ENCODE results near the gene CSF2RB. TPM values are rescaled to one million over a fixed set of nuclear protein-coding genes. Genes with fewer than 3 reads are reported as not detected.

CSF2RB gene
- total RNA-seq, 1 experiment from 2014 or later = not detected

DNA sequence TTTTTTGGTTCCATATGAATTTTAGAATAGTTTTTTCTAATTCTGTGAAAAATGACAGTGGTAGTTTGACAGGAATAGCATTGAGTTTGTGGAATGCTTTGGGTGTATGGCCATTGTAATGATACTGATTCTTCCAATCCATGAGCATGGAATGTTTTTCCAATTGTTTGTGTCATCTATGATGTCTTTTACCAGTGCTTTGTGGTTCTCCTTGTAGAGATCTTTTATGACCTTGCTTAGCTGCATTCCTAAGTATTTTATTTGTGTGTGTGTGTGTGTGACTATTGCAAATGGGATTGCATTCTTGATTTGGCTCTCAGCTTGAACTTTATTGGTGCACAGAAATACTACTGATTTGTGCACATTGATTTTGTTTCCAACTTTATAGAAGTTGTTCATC is 3.0 kb upstream of the CSF2RB start:
- intact Hi-C loops (cut with micrococcal nuclease; ENCODE audit: unreplicated experiment) = loop anchor here (5.0 kb wide), 1 partner anchor 38 kb away; no protein-coding TSS in a partner anchor
- CTCF ChIA-PET = interaction anchor here (0.6 kb wide), 1 partner anchor 21 kb away, joined by 3 read pairs; no protein-coding TSS in a partner anchor

DNA sequence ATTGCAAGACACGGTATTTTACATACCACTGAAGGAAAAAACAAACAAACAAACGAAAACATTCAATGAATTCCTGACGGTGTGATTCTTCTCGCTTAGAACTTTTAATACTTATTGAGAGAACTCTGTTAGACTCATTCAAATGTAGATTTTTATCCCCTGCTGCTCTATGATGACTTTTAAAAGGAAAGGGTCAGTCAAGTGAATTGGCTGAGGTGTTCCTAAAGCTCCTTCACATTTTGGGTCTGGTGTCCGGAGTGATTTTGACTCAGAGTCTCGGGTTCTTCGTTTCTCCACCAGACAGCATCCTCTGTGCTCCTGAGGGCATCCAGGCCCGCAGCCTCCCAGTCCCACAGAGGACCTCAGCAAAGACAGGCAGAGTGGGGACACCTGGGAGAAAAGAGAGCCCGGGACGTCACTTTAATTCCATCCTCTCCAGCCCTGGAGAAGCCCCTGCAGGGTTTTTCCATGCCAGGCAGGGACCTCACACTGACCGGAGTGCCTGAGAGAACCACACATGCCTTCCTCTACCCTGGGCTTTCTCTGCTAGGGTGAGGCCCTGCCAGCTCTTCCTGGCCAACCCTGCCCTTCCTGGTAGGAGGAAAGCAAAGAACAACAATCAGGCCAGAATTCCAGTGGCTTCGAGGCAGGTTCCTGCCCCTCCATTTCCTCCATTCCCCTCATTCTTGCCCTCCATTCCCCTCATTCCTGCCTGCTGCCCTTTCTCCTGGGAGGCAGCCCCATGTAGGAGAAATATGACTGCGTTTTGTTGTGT is 1.4 kb upstream of the CSF2RB start:
- H3K36me3 ChIP-seq (ENCODE audit: low read depth) = no peaks in the 10 kb centered on the region
- ChIA-PET POLR2A (ENCODE audit: unreplicated experiment) (no interaction called here), CTCF (no interaction called here)
- no peaks in the 10 kb centered on the region for H3K9me2 ChIP-seq (ENCODE audit: insufficient read depth)
- H3K4me1 ChIP-seq (replicated peaks; ENCODE audit: insufficient read depth) = 0 out of 2 replicates have a peak, but pooled peaks cover 20% of the 10 kb centered on the region
- H3F3A ChIP-seq (ENCODE audit: insufficient read depth, low read depth) = no peaks in the 10 kb centered on the region
- no peaks in the 10 kb centered on the region for H3K27me3 ChIP-seq (ENCODE audit: insufficient read depth, low read depth)
- H3K4me3 ChIP-seq = no peak overlapping the region
- no TSS peak for BruUV-seq (replicated peaks)
- H2AFZ ChIP-seq = no peak overlapping the region
- H4K20me1 ChIP-seq (ENCODE audit: insufficient read depth) = no peaks in the 10 kb centered on the region
- TF ChIP-seq EZH2 (IDR thresholded peaks at IDR 0.05; ENCODE audit: low read depth) = no peak
- TF ChIP-seq, protein P1, sequence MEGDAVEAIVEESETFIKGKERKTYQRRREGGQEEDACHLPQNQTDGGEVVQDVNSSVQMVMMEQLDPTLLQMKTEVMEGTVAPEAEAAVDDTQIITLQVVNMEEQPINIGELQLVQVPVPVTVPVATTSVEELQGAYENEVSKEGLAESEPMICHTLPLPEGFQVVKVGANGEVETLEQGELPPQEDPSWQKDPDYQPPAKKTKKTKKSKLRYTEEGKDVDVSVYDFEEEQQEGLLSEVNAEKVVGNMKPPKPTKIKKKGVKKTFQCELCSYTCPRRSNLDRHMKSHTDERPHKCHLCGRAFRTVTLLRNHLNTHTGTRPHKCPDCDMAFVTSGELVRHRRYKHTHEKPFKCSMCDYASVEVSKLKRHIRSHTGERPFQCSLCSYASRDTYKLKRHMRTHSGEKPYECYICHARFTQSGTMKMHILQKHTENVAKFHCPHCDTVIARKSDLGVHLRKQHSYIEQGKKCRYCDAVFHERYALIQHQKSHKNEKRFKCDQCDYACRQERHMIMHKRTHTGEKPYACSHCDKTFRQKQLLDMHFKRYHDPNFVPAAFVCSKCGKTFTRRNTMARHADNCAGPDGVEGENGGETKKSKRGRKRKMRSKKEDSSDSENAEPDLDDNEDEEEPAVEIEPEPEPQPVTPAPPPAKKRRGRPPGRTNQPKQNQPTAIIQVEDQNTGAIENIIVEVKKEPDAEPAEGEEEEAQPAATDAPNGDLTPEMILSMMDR (conservative IDR thresholded peaks at IDR 0.05) = no peak
- no peaks in the 10 kb centered on the region for H3K79me2 ChIP-seq (ENCODE audit: low read depth)
- intact Hi-C loops (cut with micrococcal nuclease; ENCODE audit: unreplicated experiment) = loop anchor here (5.0 kb wide), 1 partner anchor 40 kb away; no protein-coding TSS in a partner anchor
- H3K4me2 ChIP-seq = no peak overlapping the region
- no peak overlapping the region for H3K27ac ChIP-seq
- DNase-seq = peak in 1 of 2 experiments; percentile 57
- H3K9me3 ChIP-seq (ENCODE audit: insufficient read depth, low read depth) = no peaks in the 10 kb centered on the region

More for the DNA sequence above, 3.0 kb upstream of the CSF2RB start:
- Histone ChIP-seq H3K4me1 (replicated peaks; ENCODE audit: insufficient read depth) (0 out of 2 replicates have a peak, but pooled peaks cover 20% of the 10 kb centered on the region), H4K20me1 (ENCODE audit: insufficient read depth) (no peaks in the 10 kb centered on the region), H3K9me2 (ENCODE audit: insufficient read depth) (no peaks in the 10 kb centered on the region), H3K79me2 (ENCODE audit: low read depth) (no peaks in the 10 kb centered on the region), H3K36me3 (ENCODE audit: low read depth) (no peaks in the 10 kb centered on the region), H3K27ac (no peak overlapping the region), H3K4me2 (no peak overlapping the region), H2AFZ (no peak overlapping the region), H3F3A (ENCODE audit: insufficient read depth, low read depth) (no peaks in the 10 kb centered on the region), H3K9me3 (ENCODE audit: insufficient read depth, low read depth) (no peaks in the 10 kb centered on the region), H3K27me3 (ENCODE audit: insufficient read depth, low read depth) (no peaks in the 10 kb centered on the region), H3K4me3 (no peak overlapping the region)
- BruUV-seq (replicated peaks) = no TSS peak
- peak in 1 of 2 experiments; percentile 82 for DNase-seq
- TF ChIP-seq, protein P1 (conservative IDR thresholded peaks at IDR 0.05) = no peak
- no peak for TF ChIP-seq EZH2 (IDR thresholded peaks at IDR 0.05; ENCODE audit: low read depth)
- POLR2A ChIA-PET (ENCODE audit: unreplicated experiment) = no interaction called here

GRCh38 chr22:36912694-36913426 is 568 bp upstream of the CSF2RB start:
- no peaks in the 10 kb centered on the region for H3F3A ChIP-seq (ENCODE audit: insufficient read depth, low read depth)
- no peak overlapping the region for H3K4me2 ChIP-seq
- intact Hi-C loops (cut with micrococcal nuclease; ENCODE audit: unreplicated experiment) = loop anchor here (5.0 kb wide), 1 partner anchor 41 kb away; no protein-coding TSS in a partner anchor
- no peaks in the 10 kb centered on the region for H4K20me1 ChIP-seq (ENCODE audit: insufficient read depth)
- no peaks in the 10 kb centered on the region for H3K27me3 ChIP-seq (ENCODE audit: insufficient read depth, low read depth)
- no peaks in the 10 kb centered on the region for H3K9me2 ChIP-seq (ENCODE audit: insufficient read depth)
- no peaks in the 10 kb centered on the region for H3K79me2 ChIP-seq (ENCODE audit: low read depth)
- H3K4me3 ChIP-seq = no peak overlapping the region
- TF ChIP-seq, protein P1 (conservative IDR thresholded peaks at IDR 0.05) = no peak
- no peak for TF ChIP-seq EZH2 (IDR thresholded peaks at IDR 0.05; ENCODE audit: low read depth)
- DNase-seq = no peak
- CTCF ChIA-PET = interaction anchor here (0.6 kb wide), 1 partner anchor 680 kb away, joined by 11 read pairs; no protein-coding TSS in a partner anchor
- H3K4me1 ChIP-seq (replicated peaks; ENCODE audit: insufficient read depth) = 0 out of 2 replicates have a peak, but pooled peaks cover 20% of the 10 kb centered on the region
- H3K9me3 ChIP-seq (ENCODE audit: insufficient read depth, low read depth) = no peaks in the 10 kb centered on the region
- H3K36me3 ChIP-seq (ENCODE audit: low read depth) = no peaks in the 10 kb centered on the region
- H2AFZ ChIP-seq = no peak overlapping the region
- POLR2A ChIA-PET (ENCODE audit: unreplicated experiment) = no interaction called here
- no peak overlapping the region for H3K27ac ChIP-seq
- BruUV-seq (replicated peaks) = no TSS peak
